NCI-H146 (cell line): ENCODE results near the gene TESK2.
A peak's percentile ranks its signal among the peaks of the same experiment; 100 is the strongest.
"Not testable (repeated sequence)": the region's sequence is repeated elsewhere in the genome, so short reads cannot be mapped to it uniquely, and the experiment has no call there.

ENCODE experiments used
- DNase-seq: peaks from one replicate; lab custom pipeline; 2025; lab: John Stamatoyannopoulos, UW

TESK2 gene

DNA sequence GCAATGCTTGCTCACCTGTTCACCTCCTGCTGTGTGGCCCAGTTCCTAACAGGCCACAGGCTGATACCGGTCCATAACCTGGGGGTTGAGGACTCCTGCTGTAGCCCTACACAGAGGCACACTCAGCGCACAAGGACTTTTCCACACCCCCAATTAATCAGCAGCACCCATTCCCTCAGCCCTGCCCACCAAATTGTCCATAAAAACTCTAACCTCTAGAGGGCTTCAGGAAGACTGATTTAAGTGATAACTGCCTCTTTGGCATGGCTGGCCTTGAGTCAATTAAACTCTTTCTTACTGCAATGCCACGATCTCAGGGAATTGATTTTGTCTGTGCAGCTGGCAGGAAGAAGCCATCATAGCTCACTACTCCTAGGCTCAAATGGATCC, 79.5 kb downstream of the TESK2 start:
- DNase-seq = peak; percentile 83

GRCh38 chr1:45410850-45411509, 80.0 kb downstream of the TESK2 start:
- DNase-seq = no peak

DNA sequence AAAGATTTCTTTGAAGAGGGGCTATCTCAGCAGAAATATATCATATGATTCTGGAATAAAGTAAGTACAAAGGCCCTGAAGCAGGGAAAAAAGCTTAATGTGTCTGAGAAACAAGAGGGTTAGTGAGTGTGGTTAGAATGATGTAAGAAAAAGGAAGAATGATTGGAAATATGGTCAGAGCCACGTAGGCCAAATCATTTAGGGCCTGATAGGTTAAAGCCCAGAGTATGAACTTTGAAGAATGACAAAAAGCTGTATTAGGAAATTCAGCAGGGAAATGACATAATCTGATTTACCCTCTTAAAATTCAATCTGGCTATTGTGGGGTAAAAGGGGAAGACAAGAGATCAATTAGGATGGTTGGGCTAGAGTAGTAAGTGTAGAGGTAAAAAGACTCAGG, 81.7 kb downstream of the TESK2 start:
- DNase-seq = no peak

- no peak for DNase-seq
Measured at GRCh38 chr1:45407629-45408287, 83.2 kb downstream of the TESK2 start.

- no peak for DNase-seq
Measured at GRCh38 chr1:45405636-45406035, 85.3 kb downstream of the TESK2 start.

DNA sequence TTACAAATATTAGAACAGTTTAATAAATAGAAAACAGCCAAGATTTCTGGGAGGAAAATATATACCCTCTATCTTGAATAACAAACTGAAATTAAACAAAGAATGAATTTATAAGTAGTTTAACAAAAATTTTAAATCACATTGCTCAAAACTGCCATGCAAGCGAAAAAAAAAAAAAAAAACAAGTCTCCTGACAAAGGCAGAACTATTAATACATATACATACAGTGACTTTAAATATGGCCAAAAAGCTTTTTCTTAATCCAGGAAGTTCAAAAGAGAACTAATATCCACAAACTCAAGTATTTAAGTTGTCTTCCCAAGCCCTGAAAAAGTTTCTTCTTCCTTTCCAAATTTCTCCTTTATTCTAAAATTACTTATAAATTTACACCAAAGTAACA, 87.2 kb downstream of the TESK2 start:
- DNase-seq = no peak

GRCh38 chr1:45403298-45403697, 87.7 kb downstream of the TESK2 start:
- DNase-seq = no peak

- DNase-seq = no peak
Measured at GRCh38 chr1:45401524-45401923, 89.4 kb downstream of the TESK2 start.

DNA sequence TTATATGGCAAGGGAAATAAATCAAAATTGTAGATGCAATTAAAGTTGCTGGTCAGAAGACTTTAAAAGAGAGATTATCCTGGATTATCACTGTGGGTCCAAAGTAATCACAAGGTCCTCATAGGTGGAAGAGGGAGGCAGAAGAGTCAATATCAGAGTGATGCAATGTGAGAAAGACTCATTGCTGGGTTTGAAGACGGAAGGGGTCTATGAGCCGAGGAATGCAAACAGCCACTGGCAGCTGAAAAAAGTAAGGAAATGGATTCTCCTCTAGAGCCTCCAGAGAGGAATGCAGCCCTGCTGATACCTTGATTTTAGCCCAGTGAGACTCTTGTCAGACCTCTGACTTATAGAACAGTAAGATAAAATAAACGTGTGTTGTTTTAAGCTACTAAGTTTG, 90.9 kb downstream of the TESK2 start:
- DNase-seq = no peak

DNA sequence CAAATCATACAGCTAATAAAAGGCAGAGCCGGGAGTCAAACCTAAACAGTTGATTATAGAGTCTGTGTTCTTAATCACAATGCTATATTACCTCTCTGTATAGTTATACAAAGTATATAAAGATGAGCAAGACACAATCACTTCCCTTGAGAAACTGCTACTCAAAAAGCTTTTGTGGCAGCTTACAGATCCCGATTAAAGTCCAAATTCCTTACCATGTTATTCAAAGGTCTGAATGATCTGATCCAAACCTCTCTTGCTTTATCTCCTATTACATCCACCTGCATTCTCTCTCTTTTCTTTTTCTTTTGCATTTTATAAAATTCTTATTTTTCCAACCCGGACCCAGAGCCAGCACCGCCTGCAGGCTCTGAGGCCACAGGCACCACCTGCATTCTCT, 93.7 kb downstream of the TESK2 start:
- no peak for DNase-seq

- no peak for DNase-seq
Measured at GRCh38 chr1:45395582-45395981, 95.4 kb downstream of the TESK2 start.

GRCh38 chr1:45395051-45395450, 95.9 kb downstream of the TESK2 start:
- no peak for DNase-seq

DNA sequence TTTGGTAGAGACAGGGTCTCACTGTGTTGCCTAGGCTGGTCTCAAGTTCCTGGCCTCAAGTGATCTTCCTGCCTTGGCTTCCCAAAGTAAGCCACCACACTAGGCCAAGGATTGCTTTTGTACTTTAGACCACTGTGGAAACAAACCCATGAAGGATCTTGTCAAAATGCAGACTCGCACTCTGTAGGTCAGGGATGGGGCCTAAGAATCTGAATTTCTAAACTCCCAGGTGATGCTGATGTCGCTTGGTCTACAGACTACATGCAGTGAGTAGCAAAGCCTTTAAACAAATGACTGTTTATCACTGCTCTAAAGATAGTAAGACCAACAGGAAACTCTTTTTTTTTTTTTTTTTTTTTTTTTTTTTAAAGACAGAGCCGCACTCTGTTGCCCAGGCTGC, 96.6 kb downstream of the TESK2 start:
- DNase-seq = no peak

GRCh38 chr1:45393718-45394302, 97.2 kb downstream of the TESK2 start:
- DNase-seq = no peak

GRCh38 chr1:45386219-45386618, 104.7 kb downstream of the TESK2 start:
- DNase-seq = no peak

DNA sequence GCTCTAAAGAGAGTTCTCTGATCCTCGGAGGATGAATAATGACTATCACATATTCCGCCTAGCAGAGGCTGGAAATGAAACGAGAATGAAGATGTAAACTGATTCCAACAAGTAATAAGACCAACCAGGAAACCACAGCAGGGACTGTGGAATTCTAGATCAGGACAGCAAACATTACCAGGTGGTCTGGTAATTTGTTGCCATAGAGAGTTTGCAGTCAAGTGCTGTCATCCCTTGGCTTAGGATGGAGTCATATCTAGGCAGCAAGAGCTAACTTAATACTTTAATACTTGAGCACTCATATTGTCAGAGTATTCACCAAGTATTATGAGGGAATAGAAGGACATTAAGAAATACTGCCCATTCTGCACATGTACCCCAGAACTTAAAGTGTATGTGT, 105.7 kb downstream of the TESK2 start:
- peak; percentile 55 for DNase-seq

DNA sequence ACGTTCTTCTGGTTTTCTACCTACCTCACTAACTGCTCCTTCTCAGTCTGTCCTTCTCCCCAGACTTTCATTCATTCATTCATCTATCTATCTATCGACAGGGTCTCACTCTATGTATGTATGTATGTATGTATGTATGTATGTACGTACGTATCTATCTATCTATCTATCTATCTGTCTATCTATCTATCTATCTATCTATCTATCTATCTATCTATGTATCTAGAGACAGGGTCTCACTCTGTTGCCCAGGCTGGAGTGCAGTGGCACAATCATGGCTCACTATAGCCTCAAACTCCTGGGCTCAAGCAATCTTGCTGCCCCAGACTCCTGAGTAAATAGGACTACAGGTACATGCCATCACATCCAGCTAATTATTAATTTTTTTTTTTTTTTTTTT, 106.8 kb downstream of the TESK2 start:
- DNase-seq = not testable (repeated sequence)

DNA sequence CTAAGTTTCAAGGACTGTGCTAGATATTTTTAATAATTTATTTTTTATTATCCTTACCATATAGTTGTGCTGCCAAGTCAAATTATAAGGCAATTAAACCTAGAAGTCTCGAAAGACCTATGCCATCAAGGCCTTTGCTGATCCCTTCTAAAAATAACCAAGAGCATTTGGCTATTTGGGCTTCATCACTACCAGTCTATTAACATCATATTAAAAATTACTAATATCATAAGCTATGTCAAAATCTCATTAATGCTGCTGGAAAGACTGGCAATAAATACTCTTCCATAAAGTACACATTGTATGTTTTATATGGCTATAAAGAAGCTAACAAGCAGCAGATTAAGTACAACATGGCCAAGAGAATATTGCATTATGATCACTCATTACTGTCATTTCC, 107.8 kb downstream of the TESK2 start:
- no peak for DNase-seq

DNA sequence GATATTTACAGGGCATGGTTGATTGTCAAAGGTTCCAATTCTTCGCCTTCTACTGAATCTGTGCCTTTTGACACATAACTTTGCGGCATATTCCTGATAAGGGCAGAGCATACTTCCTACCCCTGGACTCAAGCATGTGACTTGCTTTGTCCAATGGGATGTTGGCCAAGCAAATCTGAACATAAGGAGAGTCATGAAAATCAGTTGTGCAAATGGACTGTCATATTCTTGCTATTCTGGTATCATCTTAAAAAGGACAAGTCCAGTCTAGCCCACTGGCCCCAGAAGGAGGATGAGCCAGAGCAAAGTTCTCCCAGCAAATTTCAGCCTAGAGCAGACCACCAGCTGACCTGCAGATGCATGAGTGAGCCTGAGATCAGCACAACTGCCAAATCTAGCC, 109.7 kb downstream of the TESK2 start:
- no peak for DNase-seq

DNA sequence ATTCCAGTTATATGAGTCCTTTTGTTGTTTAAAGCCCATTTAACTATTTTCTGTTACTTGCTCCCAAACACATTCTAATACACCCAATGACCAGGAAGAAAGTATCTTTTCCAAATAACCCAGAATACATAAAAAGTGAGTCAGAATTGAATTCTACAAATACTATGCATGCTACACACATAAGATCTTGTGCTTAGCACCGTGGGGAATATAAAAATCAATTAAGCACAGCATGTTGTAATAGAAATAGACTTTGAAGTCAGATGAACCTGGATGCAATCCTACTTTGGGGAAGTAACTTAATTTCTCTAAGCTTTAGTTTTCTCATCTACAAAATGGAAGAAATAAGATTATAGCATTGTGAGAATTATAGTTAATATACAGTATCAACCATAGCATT, 110.2 kb downstream of the TESK2 start:
- DNase-seq = no peak

DNA sequence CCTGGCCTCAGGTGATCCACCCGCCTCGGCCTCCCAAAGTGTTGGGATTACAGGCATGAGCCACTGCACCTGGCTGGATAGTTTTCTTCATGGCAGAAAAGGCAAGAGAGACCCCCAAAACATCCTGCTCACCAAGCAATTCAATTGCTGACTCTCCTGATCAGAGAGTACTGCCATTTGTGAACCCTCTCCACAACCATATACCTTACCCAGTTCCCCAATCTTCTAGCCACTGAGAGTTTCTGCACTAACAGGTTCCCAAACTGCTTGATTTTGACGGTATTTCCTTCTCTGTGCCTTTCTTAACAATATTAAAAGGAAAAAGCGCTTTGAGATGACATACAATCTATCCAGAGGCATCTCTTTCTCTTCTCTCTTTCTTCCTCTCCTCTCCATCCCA, 110.8 kb downstream of the TESK2 start:
- no peak for DNase-seq

- no peak for DNase-seq
Measured at GRCh38 chr1:45379524-45379923, 111.4 kb downstream of the TESK2 start.

DNA sequence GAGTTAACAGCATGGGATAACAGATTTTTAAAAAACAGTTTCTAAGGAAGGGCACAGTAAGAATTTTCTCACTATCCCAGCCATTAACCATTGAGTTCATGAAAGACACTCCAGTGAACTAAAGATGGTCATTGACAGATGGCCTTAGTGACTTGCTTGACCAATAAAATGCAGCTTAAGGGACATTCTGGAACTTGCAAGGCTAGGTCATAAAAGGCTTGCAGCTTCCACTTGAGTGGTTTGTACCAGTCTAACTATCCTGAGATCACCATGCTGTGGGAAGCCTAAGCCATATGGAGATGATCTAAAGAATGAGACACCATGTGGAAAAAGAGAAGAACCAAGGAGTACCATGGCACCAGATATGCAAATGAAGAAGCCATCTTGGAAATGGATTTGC, 112.8 kb downstream of the TESK2 start:
- no peak for DNase-seq
